H1 (cell line): ENCODE data around the gene SYCE3. TPM values are rescaled to one million over a fixed set of nuclear protein-coding genes. Genes with fewer than 3 reads are reported as not detected.

Experiments used
- CTCF ChIA-PET: fragments of 300-600 bp; sonication (Branson Sonifier 250); formaldehyde crosslinking; loops from one replicate; lab custom pipeline; 2021; ENCODE audit not compliant: partially characterized antibody; lab: Charles Lee
- POLR2A ChIA-PET: fragments of 300-600 bp; sonication (Branson Sonifier 250); formaldehyde crosslinking; loops from one replicate; lab custom pipeline; 2021; ENCODE audit warnings: inconsistent platforms; ENCODE audit not compliant: partially characterized antibody; lab: Charles Lee
- DNase-seq, 2 experiments: peaks; one replicate each; pipeline versions ENCODE4 v3.0.0 to v3.0.0-alpha.2; 2010 to 2022; ENCODE audit warnings: low spot score in 2 of 2, low read depth in 1 of 2, mixed read lengths in 1 of 2
- FAIRE-seq: peaks from 2 replicates; lab custom pipeline; 2011; peaks lifted over from hg19 to GRCh38; lab: Jason Lieb, UNC
- H2AFZ ChIP-seq: 2 replicates; pipeline ENCODE4 v1.8.1; 2012; ENCODE audit warnings: low read length, inconsistent platforms
- H2AK5ac ChIP-seq: 2 replicates; pipeline ENCODE4 v1.6.1; 2013; ENCODE audit warnings: low read depth, low read length
- H2BK120ac ChIP-seq: replicated peaks from 2 replicates; pipeline ENCODE3; 2013; ENCODE audit warnings: low read depth, low read length, inconsistent platforms
- H2BK12ac ChIP-seq: 2 replicates; pipeline ENCODE4 v1.6.1; 2013; ENCODE audit warnings: low read depth, low read length
- H2BK15ac ChIP-seq: 2 replicates; pipeline ENCODE4 v1.6.1; 2013; ENCODE audit warnings: low read length
- H2BK20ac ChIP-seq: 2 replicates; pipeline ENCODE4 v1.6.1; 2013; ENCODE audit warnings: low read length
- H2BK5ac ChIP-seq: 2 replicates; pipeline ENCODE4 v1.6.1; 2013; ENCODE audit warnings: low read depth, low read length
- H3K14ac ChIP-seq: 2 replicates; pipeline ENCODE4 v1.6.1; 2013; ENCODE audit warnings: inconsistent platforms; ENCODE audit not compliant: insufficient read length
- H3K18ac ChIP-seq: 2 replicates; pipeline ENCODE4 v1.6.1; 2013; ENCODE audit warnings: low read length; ENCODE audit errors: extremely low read depth
- H3K23ac ChIP-seq: 2 replicates; pipeline ENCODE4 v1.6.1; 2013; ENCODE audit warnings: inconsistent platforms; ENCODE audit not compliant: insufficient read length
- H3K23me2 ChIP-seq: 2 replicates; pipeline ENCODE4 v1.6.1; 2013; ENCODE audit warnings: low read depth, low read length
- H3K27ac ChIP-seq: 2 replicates; pipeline ENCODE4 v1.6.1; 2011; ENCODE audit warnings: low read depth, low read length, inconsistent platforms
- H3K27me3 ChIP-seq, 4 experiments: replicated peaks in 1 of 4; 1 replicate in 1 of 4; 2 replicates in 3 of 4; pipeline versions ENCODE4 v1.6.1 to v1.8.1; 2011 to 2013; ENCODE audit warnings: low read length in 3 of 4, mild to moderate bottlenecking in 3 of 4, inconsistent platforms in 2 of 4, mixed read lengths in 2 of 4, moderate library complexity in 1 of 4; ENCODE audit not compliant: control insufficient read depth in 3 of 4, insufficient read depth in 3 of 4; ENCODE audit errors: extremely low read depth in 1 of 4
- H3K36me3 ChIP-seq, 4 experiments: 2 replicates each; pipeline versions ENCODE4 v1.6.1 to v1.8.1; 2011 to 2013; ENCODE audit warnings: mild to moderate bottlenecking in 4 of 4, low read length in 3 of 4, moderate library complexity in 2 of 4, control low read depth in 1 of 4, inconsistent platforms in 1 of 4; ENCODE audit not compliant: insufficient read depth in 4 of 4, control insufficient read depth in 2 of 4
- H3K4ac ChIP-seq: replicated peaks from 2 replicates; pipeline ENCODE3; 2013; ENCODE audit warnings: low read length, low read depth, mixed read lengths, inconsistent platforms; ENCODE audit not compliant: insufficient read length
- H3K4me1 ChIP-seq, 4 experiments: replicated peaks in 1 of 4; 1 replicate in 1 of 4; 2 replicates in 3 of 4; pipeline versions ENCODE4 v1.6.1 to v1.8.1; 2011 to 2013; ENCODE audit warnings: low read length in 3 of 4, inconsistent platforms in 2 of 4, mixed read lengths in 1 of 4; ENCODE audit not compliant: insufficient read depth in 4 of 4, control insufficient read depth in 3 of 4
- H3K4me2 ChIP-seq, 2 experiments: 2 replicates each; pipeline versions ENCODE4 v1.6.1 to v1.8.1; 2011 to 2013; ENCODE audit warnings: low read depth in 2 of 2, low read length in 2 of 2, control low read depth in 1 of 2, inconsistent platforms in 1 of 2, mild to moderate bottlenecking in 1 of 2; ENCODE audit not compliant: insufficient read depth in 1 of 2
- H3K4me3 ChIP-seq, 4 experiments: fragments of 200-600, 300-600 bp in 1 of 4; sonication (generic), shearing (Covaris generic), sonication (Bioruptor Twin) in 1 of 4; 2 replicates each; pipeline versions ENCODE4 v1.5.1 to v1.8.1; 2011 to 2016; ENCODE audit warnings: low read length in 4 of 4, low read depth in 3 of 4, control low read depth in 2 of 4, inconsistent platforms in 2 of 4, mild to moderate bottlenecking in 2 of 4, mixed read lengths in 1 of 4, moderate library complexity in 1 of 4; ENCODE audit not compliant: insufficient read depth in 2 of 4; ENCODE audit errors: extremely low read depth in 1 of 4
- H3K56ac ChIP-seq: replicated peaks from 2 replicates; pipeline ENCODE3; 2013; ENCODE audit warnings: low read depth, mild to moderate bottlenecking, mixed read lengths, low read length, inconsistent platforms; ENCODE audit not compliant: insufficient read length
- H3K79me1 ChIP-seq: 2 replicates; pipeline ENCODE4 v1.6.1; 2013; ENCODE audit warnings: low read depth, low read length, control low read depth
- H3K79me2 ChIP-seq, 2 experiments: 2 replicates each; pipeline versions ENCODE4 v1.6.1 to v1.8.1; 2012 to 2013; ENCODE audit warnings: low read length in 2 of 2, mild to moderate bottlenecking in 2 of 2, inconsistent platforms in 1 of 2; ENCODE audit not compliant: insufficient read depth in 2 of 2, control insufficient read depth in 1 of 2
- H3K9ac ChIP-seq, 4 experiments: replicated peaks in 1 of 4; 1 replicate in 1 of 4; 2 replicates in 3 of 4; pipeline versions ENCODE4 v1.6.1 to v1.8.1; 2011 to 2013; ENCODE audit warnings: low read depth in 3 of 4, low read length in 3 of 4, control low read depth in 2 of 4, mild to moderate bottlenecking in 2 of 4, moderate library complexity in 2 of 4, inconsistent platforms in 1 of 4; ENCODE audit errors: extremely low read depth in 1 of 4
- H3K9me3 ChIP-seq, 2 experiments: 2 replicates each; pipeline versions ENCODE4 v1.6.1 to v1.8.1; 2012 to 2013; ENCODE audit warnings: mild to moderate bottlenecking in 2 of 2, moderate library complexity in 2 of 2, control low read depth in 1 of 2, inconsistent platforms in 1 of 2, low read depth in 1 of 2, low read length in 1 of 2, mixed read lengths in 1 of 2; ENCODE audit not compliant: insufficient read depth in 2 of 2
- H4K20me1 ChIP-seq, 2 experiments: replicated peaks in 1 of 2; 2 replicates each; pipeline versions ENCODE3 to v1.8.1; 2011 to 2013; ENCODE audit warnings: inconsistent platforms in 2 of 2, low read length in 2 of 2, mild to moderate bottlenecking in 1 of 2; ENCODE audit not compliant: insufficient read depth in 2 of 2, control insufficient read depth in 1 of 2
- H4K5ac ChIP-seq: 2 replicates; pipeline ENCODE4 v1.6.1; 2013; ENCODE audit warnings: low read length, low read depth, mixed read lengths, inconsistent platforms; ENCODE audit not compliant: insufficient read length
- H4K8ac ChIP-seq: 2 replicates; pipeline ENCODE4 v1.8.0; 2013; ENCODE audit warnings: mild to moderate bottlenecking, moderate library complexity, low read length, inconsistent platforms; ENCODE audit not compliant: insufficient read depth; ENCODE audit errors: extremely low read depth
- H4K91ac ChIP-seq: replicated peaks from 2 replicates; pipeline ENCODE3; 2013; ENCODE audit warnings: low read length, mixed read lengths, inconsistent platforms; ENCODE audit not compliant: insufficient read length
- CBX5 ChIP-seq: fragments of 300-800, 300-1000 bp; sonication (generic); IDR thresholded peaks from 2 replicates; pipeline ENCODE4 v1.7.1; 2016; ENCODE audit warnings: antibody characterized with exemption, low read length, low read depth
- GABPA ChIP-seq: IDR thresholded peaks from 2 replicates; pipeline ENCODE4 v1.6.1; 2011; ENCODE audit warnings: mild to moderate bottlenecking, low read length, moderate library complexity, borderline replicate concordance; ENCODE audit not compliant: insufficient read depth
- PHF8 ChIP-seq: fragments of 200-600 bp; sonication (generic); conservative IDR thresholded peaks from 2 replicates; pipeline ENCODE4 v1.7.1; 2012; ENCODE audit warnings: low read depth, mild to moderate bottlenecking, inconsistent platforms, low read length, moderate library complexity
- RAD21 ChIP-seq, 2 experiments: IDR thresholded peaks in 1 of 2; conservative IDR thresholded peaks in 1 of 2; 2 replicates each; pipeline ENCODE4 v1.6.1; 2011; ENCODE audit warnings: low read depth in 2 of 2, low read length in 2 of 2, improper control_type of control experiment in 1 of 2, inconsistent platforms in 1 of 2, mild to moderate bottlenecking in 1 of 2, moderate library complexity in 1 of 2
- SUZ12 ChIP-seq: fragments of 200-600 bp; sonication (generic); IDR thresholded peaks from 2 replicates; pipeline ENCODE4 v1.6.1; 2012; ENCODE audit warnings: mild to moderate bottlenecking, inconsistent platforms, low read length, moderate library complexity, mixed read lengths
- WGBS, 2 experiments: shearing (Covaris generic) in 1 of 2; methylation state at CpG; one replicate each; pipeline versions ENCODE4 v1.1.6 to v1.1.7; 2013 to 2015; ENCODE audit warnings: low lambda C conversion rate in 2 of 2, mixed read lengths in 2 of 2, inconsistent platforms in 1 of 2, low coverage in 1 of 2, missing lambda C conversion rate in 1 of 2; ENCODE audit not compliant: insufficient replicate concordance in 2 of 2, insufficient coverage in 1 of 2, insufficient read length in 1 of 2; ENCODE audit errors: extremely low coverage in 1 of 2, missing lambda C conversion rate in 1 of 2; 5-methylcytosine and 5-hydroxymethylcytosine counted together
- long read RNA-seq, 2 experiments: library from RNA in 1 of 2; library from capped mRNA in 1 of 2; stranded (forward); transcript quantifications; one replicate each; pipeline ENCODE4 v2.0.0, GENCODE V29; 2021; ENCODE audit warnings: inconsistent platforms in 1 of 2
- polyA minus RNA-seq, 3 experiments: library from RNA; depleted of rRNA, polyadenylated mRNA; stranded (reverse); fragments of >200 nt; gene quantifications; 1 replicate in 2 of 3; 2 replicates in 1 of 3; pipeline ENCODE4 v1.2.3, GENCODE V29; 2011
- polyA plus RNA-seq, 7 experiments: library from polyadenylated mRNA; depleted of rRNA in 3 of 7; stranded (reverse) in 5 of 7; unstranded in 2 of 7; fragments of >200 nt in 5 of 7; fragments of 200-250 nt in 2 of 7; gene quantifications; 1 replicate in 5 of 7; 2 replicates in 1 of 7; 4 replicates in 1 of 7; pipeline versions ENCODE4 v1.2.1 to v1.2.3, GENCODE V29; 2011 to 2013; ENCODE audit warnings: missing spikeins in 2 of 7, mixed read lengths in 2 of 7
- total RNA-seq: library from RNA; stranded (reverse); fragmentation: NEBNext Ultra II Directional; extraction: Animal tissue kit (Norgen Biotek cat#: 25700); gene quantifications from 2 replicates; pipeline ENCODE4 v1.2.1, GENCODE V29; 2021
- TF ChIP-seq, protein P1 (sequence below): IDR thresholded peaks from 2 replicates; pipeline ENCODE4 v1.6.1; 2011; ENCODE audit warnings: low read depth, mild to moderate bottlenecking, low read length; ENCODE audit not compliant: insufficient read depth

Gene SYCE3, protein sequence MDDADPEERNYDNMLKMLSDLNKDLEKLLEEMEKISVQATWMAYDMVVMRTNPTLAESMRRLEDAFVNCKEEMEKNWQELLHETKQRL
- total RNA-seq (not detected in 2 replicates), polyA plus RNA-seq (2011; rRNA removed) (1.9 and 2.9 TPM in 2 replicates), polyA minus RNA-seq (2011; rRNA and poly(A)+ RNA removed) (not detected in 2 replicates)
- 5.7 TPM for polyA plus RNA-seq (2011; cell fraction: cytosol; rRNA removed)
- 0.41 TPM for polyA plus RNA-seq (2011; cell fraction: nucleus; rRNA removed)
- polyA plus RNA-seq (2012, experiment 1 of 2) = 1.2 to 2.5 TPM (median 1.6 TPM) in 4 replicates
- not detected for polyA plus RNA-seq (2012, experiment 2 of 2)
- 0.91 TPM for polyA plus RNA-seq (2013, experiment 1 of 2)
- 0.77 TPM for polyA plus RNA-seq (2013, experiment 2 of 2)
- not detected for polyA minus RNA-seq (2011; cell fraction: cytosol; rRNA and poly(A)+ RNA removed)
- polyA minus RNA-seq (2011; cell fraction: nucleus; rRNA and poly(A)+ RNA removed) = not detected
- long read RNA-seq, experiment 1 = 0 reads
- long read RNA-seq, experiment 2 = 0 reads

DNA sequence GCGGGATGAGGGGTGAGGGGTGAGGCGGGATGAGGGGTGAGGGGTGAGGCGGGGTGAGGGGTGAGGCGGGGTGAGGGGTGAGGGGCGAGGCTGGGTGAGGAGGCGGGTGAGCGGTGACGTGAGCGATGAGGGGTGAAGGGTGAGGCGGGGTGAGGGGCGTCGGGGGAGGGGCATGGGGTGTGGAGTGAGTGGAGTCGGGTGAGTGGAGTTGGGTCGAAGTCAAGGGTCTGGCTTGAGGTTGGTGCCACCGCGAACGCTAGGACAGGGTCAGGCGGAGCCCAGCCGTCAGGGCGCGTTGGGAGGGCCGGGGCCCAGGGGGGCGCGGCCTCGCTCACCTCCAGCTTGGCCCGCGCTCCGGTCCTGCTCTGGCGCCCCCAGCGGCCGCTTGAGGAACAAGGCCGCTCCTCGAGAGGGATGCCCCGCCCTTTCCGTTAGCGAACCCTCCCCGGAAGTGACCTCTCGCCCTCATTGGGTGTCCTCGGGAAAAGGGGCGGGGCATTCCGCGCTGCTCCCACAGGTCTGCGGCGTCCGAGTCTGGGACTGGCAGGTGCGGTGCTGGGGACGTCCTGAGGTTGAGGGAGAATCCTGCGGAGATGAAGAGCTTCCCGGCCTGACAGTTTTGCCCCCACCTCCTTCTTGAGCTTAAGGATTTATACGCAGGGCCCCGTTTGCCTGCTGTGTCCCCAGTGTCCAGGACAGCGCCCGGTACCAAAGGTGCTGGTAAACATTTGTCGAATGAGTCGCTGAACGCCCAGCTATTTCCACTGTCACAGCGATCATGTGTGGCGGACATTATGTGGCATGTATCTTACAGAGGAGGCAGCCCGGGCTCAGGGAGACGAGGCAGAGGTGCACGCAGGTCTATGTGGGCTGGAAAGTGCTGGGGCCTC, at the start of gene SYCE3:
SYCE3 (minus strand) TSS at position 397 of the 890 bp plus-strand sequence. CDS start 6,514 bp downstream, outside the sequence.
- Histone ChIP-seq H3K4me3 (peak within 1 kb of the TSS; percentile 33 to 77 (median 71); a peak in 7 of 8 replicates), H3K23me2 (peaks cover 3% of the 10 kb centered on the region; the same call in 1 of the 2 replicates), H2BK120ac (no peak within 1 kb of the TSS), H2AFZ (peak within 1 kb of the TSS; percentile 47; the same call in 1 of the 2 replicates), H3K36me3 (no peaks in the 10 kb centered on the region; a peak in 1 of 8 replicates), H2AK5ac (no peak within 1 kb of the TSS), H3K79me2 (no peaks in the 10 kb centered on the region), H3K79me1 (no peaks in the 10 kb centered on the region), H3K4ac (no peak within 1 kb of the TSS), H3K23ac (no peak within 1 kb of the TSS), H2BK12ac (0 out of 2 replicates have a peak within 1 kb of the TSS, but pooled peaks have one; percentile 19), H3K56ac (no peak within 1 kb of the TSS), H2BK5ac (no peak within 1 kb of the TSS), H4K5ac (no peak within 1 kb of the TSS), H4K20me1 (no peaks in the 10 kb centered on the region), H4K91ac (no peak within 1 kb of the TSS), H3K9ac (peak within 1 kb of the TSS in 1 of 4 experiments; percentile 8; a peak in 1 of 7 replicates), H2BK20ac (no peak within 1 kb of the TSS), H2BK15ac (no peak within 1 kb of the TSS), H3K27me3 (peaks cover 0 to 5% (median 3%) of the 10 kb centered on the region in 4 experiments; a peak in 5 of 7 replicates), H3K14ac (no peak within 1 kb of the TSS), H3K18ac (no peak within 1 kb of the TSS; the same call in 1 of the 2 replicates), H3K4me2 (peak within 1 kb of the TSS; percentile 72 to 95), H3K27ac (no peak within 1 kb of the TSS), H4K8ac (no peak within 1 kb of the TSS; the same call in 1 of the 2 replicates), H3K4me1 (peaks cover 0 to 3% (median 0%) of the 10 kb centered on the region in 4 experiments; a peak in 2 of 7 replicates), H3K9me3 (no peaks in the 10 kb centered on the region)
- FAIRE-seq (no peak), DNase-seq (peak; percentile 88 to 100)
- CTCF ChIA-PET = interaction anchor here (0.6 to 4.8 kb wide), 34 partner anchors 10 to 344 kb away, joined by 3 to 84 read pairs (median 4); partner anchors contain the start of genes CPT1B, KLHDC7B, SCO2 and SHANK3
- WGBS, 2 experiments = 3% methylated on average over 25 of the region's 61 CpGs; no CpG with 5 or more reads in 1 of the 2 experiments
- POLR2A ChIA-PET = interaction anchor here (1.4 to 5.4 kb wide), 4 partner anchors 10 to 37 kb away, joined by 7 to 37 read pairs (median 12); partner anchors contain the start of genes CHKB, CPT1B and SCO2
- no peak for TF ChIP-seq PHF8
- TF ChIP-seq, protein P1, sequence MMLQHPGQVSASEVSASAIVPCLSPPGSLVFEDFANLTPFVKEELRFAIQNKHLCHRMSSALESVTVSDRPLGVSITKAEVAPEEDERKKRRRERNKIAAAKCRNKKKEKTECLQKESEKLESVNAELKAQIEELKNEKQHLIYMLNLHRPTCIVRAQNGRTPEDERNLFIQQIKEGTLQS = no peak
- TF ChIP-seq CBX5 = no peak
- TF ChIP-seq RAD21 (IDR thresholded peaks at IDR 0.05 in 1 of 2, conservative IDR thresholded peaks at IDR 0.05 in 1 of 2; ENCODE audit: low read depth in 2 of 2, low read length in 2 of 2) = peak; percentile 55 to 69; a peak in 3 of 4 replicates
- no peak for TF ChIP-seq SUZ12
- TF ChIP-seq GABPA = peak; percentile 69; the same call in 1 of the 2 replicates
